Measurements from ENCODE around the gene CHST2.

DNA sequence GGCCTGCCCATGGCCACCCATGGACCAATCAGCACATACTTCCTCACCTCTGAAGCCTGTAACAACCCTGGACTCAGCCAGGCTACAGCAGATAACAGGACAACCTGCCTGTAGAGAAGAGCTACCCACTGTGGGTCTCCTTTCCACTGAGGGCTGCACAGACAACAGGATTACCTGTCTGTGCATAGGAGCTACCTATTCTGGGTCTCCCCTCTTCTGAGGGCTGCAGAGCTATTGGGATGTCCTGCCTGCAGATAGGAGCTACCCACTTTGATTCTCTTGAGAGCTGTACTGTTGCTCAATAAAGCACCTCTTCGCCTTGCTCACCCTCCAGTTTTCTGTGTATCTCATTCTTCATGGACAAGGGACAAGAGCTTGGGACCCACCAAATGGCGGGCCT is 23.8 kb upstream of the CHST2 start:
- TF ChIP-seq, protein P1, sequence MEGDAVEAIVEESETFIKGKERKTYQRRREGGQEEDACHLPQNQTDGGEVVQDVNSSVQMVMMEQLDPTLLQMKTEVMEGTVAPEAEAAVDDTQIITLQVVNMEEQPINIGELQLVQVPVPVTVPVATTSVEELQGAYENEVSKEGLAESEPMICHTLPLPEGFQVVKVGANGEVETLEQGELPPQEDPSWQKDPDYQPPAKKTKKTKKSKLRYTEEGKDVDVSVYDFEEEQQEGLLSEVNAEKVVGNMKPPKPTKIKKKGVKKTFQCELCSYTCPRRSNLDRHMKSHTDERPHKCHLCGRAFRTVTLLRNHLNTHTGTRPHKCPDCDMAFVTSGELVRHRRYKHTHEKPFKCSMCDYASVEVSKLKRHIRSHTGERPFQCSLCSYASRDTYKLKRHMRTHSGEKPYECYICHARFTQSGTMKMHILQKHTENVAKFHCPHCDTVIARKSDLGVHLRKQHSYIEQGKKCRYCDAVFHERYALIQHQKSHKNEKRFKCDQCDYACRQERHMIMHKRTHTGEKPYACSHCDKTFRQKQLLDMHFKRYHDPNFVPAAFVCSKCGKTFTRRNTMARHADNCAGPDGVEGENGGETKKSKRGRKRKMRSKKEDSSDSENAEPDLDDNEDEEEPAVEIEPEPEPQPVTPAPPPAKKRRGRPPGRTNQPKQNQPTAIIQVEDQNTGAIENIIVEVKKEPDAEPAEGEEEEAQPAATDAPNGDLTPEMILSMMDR (conservative IDR thresholded peaks at IDR 0.05) = no peak
- TF ChIP-seq ZFX (IDR thresholded peaks at IDR 0.05) = no peak

All from C4-2B (cell line).